DMS53 treated with DMSO at 0.1 percent for 48 hours (cell line): ENCODE data around the gene TEN1.
A peak's percentile ranks its signal among the peaks of the same experiment; 100 is the strongest.

ENCODE experiments used
- DNase-seq: peaks from one replicate; lab custom pipeline; 2025; ENCODE audit not compliant: unreplicated experiment; lab: John Stamatoyannopoulos, UW

Gene TEN1

DNA sequence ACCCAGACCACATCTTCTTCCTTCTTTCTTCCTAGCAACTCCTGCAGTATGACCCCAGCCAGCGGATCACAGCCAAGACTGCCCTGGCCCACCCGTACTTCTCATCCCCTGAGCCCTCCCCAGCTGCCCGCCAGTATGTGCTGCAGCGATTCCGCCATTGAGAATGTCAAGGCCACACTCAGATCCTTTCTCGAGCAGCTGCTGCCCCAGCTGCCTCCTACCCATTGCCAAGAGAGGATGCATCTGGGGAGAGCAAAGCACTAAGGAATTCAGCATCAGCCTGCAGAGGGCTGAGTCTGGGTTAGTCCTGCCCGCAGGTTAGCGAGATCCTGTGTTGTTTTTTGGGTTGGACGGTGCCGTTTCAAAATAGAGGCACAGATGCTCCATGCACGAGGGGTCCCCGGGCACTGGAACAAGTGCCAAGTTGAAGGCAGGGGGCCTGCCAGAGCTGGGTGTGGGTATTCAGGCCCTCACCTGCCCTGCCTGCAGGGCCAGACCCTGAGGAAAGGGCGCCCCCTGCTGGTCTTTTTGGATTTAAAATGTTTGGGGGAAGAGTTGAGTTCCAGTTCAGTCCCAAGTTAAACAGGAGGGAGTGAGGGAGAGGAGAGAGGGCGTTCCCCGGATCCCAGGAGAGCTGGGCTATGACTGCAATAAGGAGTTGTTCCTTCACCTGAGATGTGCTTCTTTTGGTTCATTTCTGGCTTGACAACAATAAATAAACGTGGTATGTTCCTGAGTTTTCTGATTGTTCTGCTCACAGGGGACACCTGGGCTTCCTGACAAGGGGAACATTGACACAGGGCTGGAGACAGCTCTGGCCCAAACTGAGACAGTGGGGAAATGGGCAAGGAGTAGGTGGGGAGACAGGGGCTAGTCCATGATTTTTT, 26.5 kb downstream of the TEN1 start:
- peak; percentile 45 for DNase-seq

DNA sequence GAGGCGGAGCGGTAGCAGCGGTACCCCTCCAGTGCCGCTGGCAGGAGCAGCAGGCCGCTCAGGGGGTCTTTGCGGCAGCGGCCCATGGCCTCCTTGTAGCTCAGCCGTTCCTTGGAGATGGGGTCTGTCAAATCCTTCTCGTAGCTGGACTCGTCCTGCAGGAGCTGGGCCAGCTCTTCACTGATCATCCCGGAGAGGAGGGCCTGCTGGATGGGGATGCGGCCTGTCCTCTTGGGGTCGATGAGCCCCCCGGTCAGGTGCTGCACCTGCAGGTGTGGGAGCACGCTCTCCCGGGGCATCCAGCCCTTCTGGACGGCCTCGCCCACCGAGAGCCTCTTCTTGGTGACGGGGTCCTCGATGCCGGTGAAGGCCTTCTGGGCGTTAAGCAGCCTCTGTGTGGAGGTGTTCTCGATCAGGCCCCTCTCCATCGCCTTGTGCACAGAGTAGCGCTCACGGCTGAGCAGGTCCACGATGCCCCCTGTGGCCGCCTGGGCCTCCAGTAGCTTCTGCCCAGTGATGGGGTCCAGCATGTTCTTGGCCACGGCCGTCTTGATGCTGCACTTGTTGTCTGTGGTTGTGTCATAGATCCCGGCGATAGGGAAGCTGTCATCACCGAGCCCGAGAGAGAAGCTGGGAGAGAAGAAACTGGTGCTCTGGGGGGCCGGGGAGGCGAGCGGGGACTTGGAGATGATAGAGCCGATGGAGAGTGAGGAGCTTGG, 28.2 kb downstream of the TEN1 start:
- DNase-seq: no peak

GRCh38 chr17:76007850-76008165, 28.8 kb downstream of the TEN1 start:
- no peak for DNase-seq

GRCh38 chr17:76008208-76008607, 29.2 kb downstream of the TEN1 start:
- DNase-seq: no peak

DNA sequence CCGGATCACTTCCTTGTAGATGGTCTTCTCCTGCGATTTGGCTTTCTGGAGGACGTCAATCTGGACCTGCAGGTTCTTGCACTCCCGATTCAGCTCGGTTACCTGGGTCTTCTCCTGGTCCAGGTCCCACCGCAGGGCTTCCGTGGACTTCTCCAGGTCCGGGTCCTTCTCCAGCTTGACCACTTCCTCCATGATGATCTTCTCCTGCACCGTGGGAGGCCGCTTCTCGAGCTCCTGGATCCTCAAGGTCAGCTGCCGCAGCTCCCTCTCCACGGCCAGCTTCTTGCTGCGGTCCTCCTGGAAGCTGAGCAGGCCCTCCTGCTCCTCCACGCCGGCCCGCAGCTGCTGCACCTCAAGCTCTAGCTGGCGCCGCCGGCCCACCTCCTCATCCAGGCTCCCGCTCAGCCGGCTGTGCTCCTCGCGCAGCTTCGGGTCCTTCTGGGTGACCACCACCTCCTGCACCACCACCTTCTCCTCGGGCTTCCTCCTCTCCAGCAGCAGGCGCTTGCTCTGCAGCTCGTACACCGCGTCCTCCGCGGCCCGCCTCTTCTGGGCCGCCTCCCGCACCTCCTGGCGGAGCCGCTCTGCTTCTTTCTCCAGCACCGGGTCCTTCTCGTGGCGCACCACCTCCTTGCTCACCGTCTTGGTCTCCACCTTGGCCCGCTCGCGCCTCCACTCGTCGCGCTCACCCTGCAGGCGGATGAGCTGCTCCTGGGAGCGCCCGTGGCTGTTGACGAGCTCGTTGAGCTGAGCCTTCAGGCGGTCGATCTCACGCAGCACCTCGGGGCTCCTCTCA, 29.8 kb downstream of the TEN1 start:
- no peak for DNase-seq

DNA sequence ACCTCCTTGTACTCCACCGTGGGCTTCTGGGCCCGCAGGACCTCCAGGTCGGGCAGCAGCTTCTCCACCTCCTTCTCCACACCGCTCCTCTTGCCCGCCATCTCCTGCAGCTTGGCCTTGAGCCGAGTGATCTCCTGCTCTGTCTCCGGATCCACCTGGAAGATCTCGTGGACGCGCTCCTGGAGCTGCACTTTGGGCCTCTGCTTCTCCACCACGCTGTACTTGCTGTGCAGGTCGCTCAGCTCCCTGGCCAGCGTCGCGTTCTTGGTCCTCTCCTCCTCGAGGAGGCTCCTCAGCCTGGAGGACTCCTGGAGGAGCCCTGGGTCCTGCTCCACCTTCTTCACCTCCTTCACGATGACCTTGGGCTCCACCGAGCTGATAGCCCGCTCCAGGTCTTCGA, 30.4 kb downstream of the TEN1 start:
- DNase-seq: no peak

DNA sequence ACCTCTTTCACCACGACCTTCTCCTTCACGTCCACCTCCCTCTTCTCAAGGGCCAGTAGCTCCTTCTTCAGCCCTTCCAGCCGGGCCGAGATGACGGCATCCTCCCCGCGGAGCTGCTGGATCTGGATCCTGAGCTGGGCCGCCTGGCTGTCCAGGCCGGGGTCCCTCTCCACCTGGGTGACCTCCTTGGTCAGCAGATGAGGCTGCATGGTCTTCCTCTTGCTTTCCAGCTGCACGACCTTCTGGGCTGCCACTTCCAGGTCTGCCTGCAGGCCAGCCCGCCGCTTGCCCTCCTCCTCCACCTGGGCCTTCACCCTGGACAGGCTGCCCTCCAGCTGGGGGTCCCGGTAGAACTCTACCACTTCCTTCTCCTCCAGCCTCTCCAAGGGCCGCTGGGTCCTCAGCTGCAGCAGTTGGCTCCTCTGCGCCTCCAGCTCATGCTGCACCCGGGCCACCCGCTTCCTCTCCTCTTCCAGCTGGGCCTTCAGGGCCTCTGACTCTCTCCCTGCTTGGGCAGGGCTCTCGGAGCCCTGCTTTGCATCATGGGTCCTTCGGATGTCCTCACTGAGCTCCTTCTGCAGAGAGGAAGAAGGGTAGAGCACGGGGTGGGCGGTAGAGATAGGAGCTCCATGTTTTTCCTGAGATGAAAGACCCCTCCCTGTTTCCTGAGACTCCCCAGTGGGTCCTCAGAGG, 31.1 kb downstream of the TEN1 start:
- DNase-seq: no peak

GRCh38 chr17:76011951-76012350, 32.9 kb downstream of the TEN1 start:
- DNase-seq: no peak

GRCh38 chr17:76013377-76013932, 34.4 kb downstream of the TEN1 start:
- no peak for DNase-seq

DNA sequence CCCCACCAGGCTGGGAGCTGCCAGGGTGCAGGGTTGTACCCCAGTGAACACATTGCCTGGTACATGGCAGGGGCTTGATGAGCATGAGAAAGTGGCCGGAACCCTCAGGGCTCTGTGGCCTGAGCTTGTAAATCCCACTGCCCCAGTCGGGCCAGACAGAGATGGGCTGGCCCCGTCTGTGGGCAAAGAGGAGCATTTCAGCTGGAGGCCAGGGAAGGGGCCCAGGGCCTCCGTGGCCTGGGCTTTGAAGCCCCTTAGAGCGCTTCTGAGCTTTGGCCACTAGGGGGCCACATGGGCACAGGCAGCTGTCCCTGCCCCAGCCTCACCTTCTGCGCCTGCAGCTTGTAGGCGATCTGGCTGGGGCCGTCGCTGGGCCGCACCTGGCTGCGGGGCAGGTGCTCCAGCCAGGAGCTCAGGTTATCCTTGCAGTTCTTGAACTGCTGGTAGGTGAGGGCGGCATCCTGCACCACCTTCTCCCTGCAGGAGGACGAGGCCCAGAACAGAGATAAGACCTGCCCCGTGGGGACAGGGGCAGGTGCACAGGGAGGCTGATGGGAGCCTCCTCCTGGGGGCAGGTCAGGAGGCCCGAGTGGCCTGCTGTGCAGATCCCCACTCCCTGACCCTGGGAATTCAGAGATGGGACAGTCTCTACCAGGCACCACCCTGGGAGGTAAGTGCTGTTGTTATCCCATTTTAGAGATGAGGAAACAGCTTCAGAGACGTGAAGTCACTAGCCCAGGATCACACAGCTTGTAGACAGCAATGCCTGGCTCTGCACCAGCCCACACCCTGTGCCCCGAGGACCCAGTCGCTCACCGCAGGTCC, 35.3 kb downstream of the TEN1 start:
- peak; percentile 83 for DNase-seq

- DNase-seq: peak; percentile 52
Measured at GRCh38 chr17:76014925-76015261, 35.9 kb downstream of the TEN1 start.

- DNase-seq: no peak
Measured at GRCh38 chr17:76017481-76018339, 38.7 kb downstream of the TEN1 start.

- DNase-seq: no peak
Measured at GRCh38 chr17:76018340-76018680, 39.3 kb downstream of the TEN1 start.

- no peak for DNase-seq
Measured at GRCh38 chr17:76018801-76019200, 39.8 kb downstream of the TEN1 start.

DNA sequence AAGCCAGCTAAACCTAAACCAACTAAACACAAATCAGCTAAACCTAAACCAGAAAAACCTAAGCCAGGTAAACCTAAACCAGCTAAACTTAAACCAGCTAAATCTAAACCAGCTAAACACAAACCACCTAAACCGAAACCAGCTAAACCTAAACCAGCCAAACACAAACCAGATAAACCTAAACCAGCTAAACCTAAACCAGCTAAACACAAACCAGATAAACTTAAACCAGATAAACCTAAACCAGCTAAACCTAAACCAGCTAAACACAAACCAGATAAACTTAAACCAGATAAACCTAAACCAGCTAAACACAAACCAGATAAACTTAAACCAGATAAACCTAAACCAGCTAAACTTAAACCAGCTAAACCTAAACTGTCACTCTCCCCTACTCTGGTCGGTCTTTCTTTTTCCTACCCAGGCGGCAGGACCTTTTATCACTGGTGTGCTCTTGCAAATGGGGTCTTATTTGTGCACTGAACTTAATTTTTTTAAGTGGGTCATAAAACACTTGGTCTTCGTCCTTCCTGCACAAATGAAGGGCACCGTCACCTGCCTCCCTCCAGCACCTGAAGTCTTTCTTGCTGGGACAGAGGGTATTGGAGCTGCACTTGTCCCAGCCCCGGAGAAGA, 40.9 kb downstream of the TEN1 start:
- DNase-seq: no peak

DNA sequence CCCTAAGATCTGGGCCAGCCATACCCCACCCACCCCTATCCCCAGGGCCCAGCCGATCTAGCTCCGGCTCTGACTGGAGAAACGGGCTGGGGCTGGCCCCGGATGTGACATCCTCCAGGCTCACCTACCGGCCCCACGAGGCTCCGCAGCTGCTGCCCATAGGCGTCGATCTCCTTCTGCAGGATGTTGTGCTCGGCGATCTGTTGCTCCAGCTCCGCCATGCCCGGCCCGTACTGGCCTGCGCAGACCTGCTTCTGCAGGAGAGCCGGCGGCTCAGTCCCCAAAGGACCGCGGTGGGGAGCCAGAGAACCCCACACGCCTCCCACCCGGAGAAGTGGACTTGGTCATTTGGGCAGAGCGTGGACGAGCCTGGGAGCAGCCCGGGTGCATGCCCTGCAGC, 43.2 kb downstream of the TEN1 start:
- DNase-seq: no peak

- no peak for DNase-seq
Measured at GRCh38 chr17:76022973-76023899, 44.2 kb downstream of the TEN1 start.

DNA sequence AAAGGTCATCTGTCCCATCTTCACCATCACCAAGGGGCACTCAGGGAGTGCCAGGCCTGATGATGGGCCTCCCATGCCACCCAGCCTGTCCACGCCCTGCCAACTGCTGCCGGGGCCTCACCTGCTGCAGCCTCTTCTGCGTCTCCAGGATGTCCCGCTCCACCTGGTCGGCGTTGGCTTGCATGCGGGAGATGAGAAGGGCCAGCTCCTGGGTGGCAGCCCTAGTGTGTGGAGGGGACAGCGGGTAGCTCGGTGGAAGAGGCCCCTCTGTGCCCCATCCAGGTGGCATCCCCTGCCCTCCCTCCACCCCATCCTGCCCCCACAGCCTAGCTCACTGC, 44.8 kb downstream of the TEN1 start:
- DNase-seq: no peak
